ENCODE data around the gene SMIM15. TPM values are rescaled to one million over a fixed set of nuclear protein-coding genes. Genes with fewer than 3 reads are reported as not detected.

The SMIM15 gene
- total RNA-seq, 1 donor from 2014 or later = 37.3 TPM

- no peak for DNase-seq (ENCODE audit: low read depth in 2 of 2)
These were observed 1.8 kb downstream of the SMIM15 start for GRCh38 chr5:61160497-61160896.

DNA sequence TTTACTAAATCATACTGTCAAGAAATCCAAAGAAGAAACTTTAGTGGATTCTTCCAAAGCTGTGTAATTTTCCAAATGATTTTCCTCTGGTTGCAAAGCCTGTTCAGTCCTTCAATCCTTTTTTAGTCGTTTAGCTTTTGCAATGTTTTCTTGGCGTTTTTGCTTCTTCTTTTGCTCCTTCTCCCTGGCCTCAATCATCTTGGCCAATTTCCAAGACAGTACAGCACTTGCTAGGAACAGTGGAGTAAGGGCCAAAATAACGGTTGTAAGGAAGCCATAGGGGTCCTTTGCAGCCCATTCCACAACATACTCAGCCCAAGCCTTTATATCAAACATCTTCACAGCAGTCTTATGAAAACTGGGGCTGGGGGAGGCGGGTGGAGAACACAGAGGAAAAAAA lies 2.4 kb downstream of the SMIM15 start:
- no peak for DNase-seq (ENCODE audit: low read depth in 2 of 2)

DNA sequence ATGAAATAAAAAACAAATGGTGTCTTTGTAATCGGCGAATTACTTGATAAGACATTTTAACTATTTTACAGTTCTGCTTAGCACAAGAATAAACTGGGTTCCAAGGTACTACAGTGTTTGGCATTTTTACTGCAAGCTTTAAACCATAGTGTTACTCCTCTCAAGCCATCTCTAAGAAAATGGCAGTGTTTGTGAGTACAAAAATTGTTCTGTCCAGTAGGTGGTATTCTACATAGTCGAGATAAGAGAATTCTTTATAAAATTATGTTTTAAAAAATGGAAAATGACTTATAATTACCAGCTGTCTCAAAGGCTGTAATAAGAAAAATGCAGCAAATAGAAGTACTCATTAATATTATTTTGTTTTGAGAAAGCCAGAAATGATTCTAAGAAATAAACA lies 3.2 kb downstream of the SMIM15 start:
- no peak for DNase-seq (ENCODE audit: low read depth in 2 of 2)

- DNase-seq (ENCODE audit: low read depth in 2 of 2) = no peak
These were observed 10.4 kb downstream of the SMIM15 start for GRCh38 chr5:61151893-61152292.

DNA sequence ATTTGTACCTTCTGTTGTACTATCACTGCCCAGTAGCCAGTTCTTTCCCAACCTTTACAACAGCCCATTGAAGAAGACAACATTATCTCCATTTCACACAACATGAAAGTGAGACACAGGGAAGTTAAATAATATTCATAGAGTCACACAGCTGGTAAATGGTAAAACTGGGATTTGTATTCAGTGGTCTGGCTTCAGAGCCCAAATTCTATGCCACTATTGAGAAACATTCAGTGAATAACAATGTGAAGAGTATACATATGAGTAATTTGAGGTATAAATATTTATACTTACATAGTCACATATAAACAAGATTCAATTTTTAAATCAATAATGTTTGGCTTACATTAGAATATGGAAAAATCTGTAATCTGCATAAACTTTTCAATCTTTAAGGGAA lies 13.8 kb downstream of the SMIM15 start:
- no peak for DNase-seq (ENCODE audit: low read depth in 2 of 2)

DNA sequence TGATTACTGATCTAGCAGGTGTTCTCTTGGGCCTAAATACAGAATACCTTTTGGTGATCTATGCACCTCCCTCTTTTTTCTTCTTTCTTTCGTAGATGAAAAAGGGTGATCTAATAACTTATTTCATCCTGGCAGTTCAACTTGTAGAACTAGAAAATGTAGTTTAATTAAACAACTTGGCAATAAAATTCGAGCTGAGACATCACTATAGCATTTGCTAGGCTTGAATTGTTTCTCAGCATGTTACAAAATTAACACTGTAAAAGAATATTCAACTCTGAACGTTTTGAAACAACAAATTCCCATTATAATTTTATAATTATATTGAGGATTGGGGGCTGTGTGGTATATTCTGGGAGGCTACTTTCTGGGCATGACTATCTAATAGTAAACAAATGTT lies 19.5 kb downstream of the SMIM15 start:
- DNase-seq (ENCODE audit: low read depth in 2 of 2) = no peak

DNA sequence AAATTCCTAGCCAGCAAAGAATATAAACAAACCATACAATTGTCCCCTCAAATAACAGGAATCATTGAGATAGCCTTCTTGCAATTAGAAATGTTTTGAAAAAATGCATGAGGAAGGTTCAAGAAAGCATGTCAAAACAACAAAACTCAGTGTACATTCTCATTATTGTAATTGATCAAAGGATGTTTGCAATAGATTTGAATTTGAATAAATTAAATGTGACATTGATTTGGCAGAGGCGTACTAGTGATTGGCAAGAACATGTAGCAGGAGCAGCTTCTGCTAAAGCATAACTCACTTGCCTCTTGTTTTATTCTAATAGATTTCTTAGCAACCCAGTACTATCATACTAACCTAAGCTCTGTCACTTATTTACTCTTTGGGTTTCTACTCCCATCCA lies 19.9 kb downstream of the SMIM15 start:
- no peak for DNase-seq (ENCODE audit: low read depth in 2 of 2)

GRCh38 chr5:61141801-61142200 lies 20.5 kb downstream of the SMIM15 start:
- DNase-seq (ENCODE audit: low read depth in 2 of 2) = no peak

DNA sequence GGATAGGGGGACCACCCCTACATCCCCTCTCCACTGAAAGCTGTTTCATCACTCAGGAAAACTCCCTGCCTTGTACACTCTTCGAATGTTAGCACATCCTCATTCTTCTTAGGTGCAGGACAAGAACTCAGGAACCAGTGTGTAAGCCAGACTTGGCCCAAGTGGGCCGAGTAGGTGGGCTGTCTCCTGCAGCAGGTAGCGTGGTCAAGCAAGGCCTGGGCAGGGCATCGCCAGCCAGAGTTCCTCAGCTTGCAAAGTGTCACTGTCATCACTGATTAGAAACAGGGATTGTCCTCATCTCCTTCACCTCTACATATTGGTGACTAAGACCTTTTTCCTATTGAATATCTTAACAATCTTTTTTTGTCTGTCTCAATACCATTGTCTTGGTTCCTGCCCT lies 22.3 kb downstream of the SMIM15 start:
- no peak for DNase-seq (ENCODE audit: low read depth in 2 of 2)

DNA sequence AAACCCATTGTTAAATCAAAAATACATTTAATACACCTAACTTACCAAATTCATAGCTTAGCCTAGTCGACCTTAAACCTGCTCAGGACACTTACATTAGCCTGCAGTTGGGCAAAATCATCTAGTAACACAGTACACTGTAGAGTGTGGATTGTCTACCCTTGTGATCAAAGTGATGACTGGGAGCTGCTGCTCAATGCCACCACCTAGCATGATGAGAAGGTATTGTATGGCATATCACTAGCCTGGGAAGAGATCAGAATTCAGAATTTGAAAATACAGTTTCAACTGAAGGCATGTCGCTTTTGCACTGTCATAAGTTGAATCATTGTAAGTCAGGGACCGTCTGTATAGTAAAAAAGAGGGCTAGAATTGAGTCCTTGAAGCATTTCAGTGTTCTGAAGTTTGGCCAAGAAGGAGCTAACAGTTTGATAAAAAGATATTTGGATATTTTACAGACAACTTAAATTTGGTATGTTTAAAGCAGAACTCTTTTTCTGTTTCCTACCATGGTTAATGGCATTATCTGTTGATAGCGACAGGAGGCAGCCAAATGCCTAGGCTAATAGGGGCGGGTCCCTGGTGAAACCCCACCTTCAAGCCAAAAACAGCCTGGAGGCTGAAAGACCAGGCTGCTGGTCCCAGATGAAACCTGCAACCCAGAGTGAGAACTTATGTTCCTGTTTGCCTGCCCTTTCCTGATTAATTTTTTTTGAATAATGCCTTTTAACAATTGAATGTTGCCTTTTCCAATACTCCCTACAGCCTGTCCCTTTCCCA lies 23.0 kb downstream of the SMIM15 start:
- DNase-seq (ENCODE audit: low read depth in 2 of 2) = peak in 1 of 2 donors; percentile 35

DNA sequence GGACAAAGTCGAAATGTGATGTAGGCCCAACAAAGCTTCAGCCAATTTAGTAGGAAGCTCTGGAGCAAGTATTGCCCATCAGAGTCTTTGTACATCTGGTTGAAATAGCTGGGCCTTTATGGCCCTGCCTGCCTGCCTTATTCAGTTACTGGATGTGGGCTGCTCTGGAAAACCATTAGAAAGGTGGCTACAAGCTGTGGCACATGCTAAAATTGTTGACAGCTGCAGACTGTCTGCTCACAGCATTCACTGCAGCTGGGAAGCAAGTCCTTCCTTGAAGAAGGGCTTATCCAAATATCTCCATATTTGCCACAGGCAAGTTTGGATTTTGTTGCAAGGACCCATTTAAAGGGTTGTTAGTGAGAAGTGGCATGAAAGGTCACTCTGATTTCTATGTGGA lies 24.4 kb downstream of the SMIM15 start:
- DNase-seq (ENCODE audit: low read depth in 2 of 2) = no peak

DNA sequence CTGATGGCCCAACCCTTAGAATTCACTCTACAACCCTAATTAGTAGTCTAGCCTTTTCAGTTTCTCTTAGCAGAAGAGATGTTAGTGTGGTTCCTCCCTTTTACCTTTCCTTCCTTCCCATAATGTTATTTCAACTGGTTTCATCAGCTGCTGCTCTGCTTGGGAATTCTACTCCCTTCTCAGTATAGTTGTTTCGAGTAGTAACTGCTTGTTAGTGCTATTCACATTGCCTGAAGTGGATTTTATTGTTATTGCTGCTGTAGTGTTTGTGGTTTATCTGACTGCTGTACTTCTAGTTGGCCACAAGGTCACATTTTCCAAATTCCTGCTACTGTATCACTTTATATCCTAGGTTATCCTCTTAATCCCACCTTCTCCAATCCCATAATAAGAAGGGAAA lies 29.7 kb downstream of the SMIM15 start:
- DNase-seq (ENCODE audit: low read depth in 2 of 2) = no peak

DNA sequence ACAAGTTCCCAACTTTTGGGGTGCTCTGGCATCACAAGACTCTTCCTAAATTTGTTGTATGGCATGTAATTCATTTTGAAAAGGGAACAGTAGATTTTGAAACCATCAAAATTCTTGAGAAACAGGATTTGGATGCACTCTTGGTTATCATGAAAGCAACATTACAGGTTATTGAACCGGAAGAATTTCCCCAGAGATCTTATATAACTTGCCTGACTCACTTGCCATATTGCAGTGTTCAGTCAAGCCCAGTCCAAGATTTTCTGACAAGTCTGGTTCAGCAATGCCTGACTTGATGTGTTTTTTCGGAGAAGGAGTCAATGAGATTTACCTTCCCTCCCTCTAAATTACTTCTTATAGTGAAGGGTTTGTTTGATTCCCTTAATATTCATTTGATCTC lies 32.0 kb downstream of the SMIM15 start:
- no peak for DNase-seq (ENCODE audit: low read depth in 2 of 2)

DNA sequence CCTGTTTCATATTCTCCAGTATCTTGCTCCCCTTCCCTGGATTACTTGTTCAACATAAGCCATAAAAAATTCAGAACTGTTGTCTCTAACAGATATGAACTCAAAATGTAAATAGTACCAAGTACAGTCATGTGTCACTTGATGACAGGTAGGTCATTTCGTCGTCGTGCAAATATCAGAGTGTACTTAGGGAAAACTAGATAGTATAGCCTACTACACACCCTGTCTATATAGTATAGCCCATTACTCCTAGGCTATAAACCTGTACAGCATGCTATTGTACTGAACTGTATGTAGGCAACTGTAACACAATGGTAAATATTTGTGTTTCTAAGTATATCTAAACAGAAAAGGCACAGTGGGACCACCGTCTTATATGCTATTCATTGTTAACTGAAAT lies 39.1 kb downstream of the SMIM15 start:
- DNase-seq (ENCODE audit: low read depth in 2 of 2) = no peak

DNA sequence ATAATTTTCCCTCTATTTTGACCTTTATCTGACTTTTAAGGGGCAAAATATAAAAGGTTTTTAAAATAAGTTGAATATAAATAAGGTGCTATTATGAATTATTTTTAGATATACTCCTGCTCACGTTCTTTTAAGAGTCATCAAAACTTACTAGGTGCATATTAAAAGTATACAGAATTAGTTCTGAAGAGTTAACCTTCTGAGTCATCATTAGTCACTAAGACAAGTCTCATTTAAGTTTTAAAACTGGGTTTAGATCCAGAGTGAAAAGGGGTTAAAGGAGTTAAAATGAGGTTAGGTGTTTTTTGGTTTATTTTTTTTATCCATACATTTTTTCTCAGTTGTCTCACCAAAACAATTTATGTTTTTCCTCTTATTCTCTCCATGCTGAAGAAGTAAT lies 41.7 kb downstream of the SMIM15 start:
- DNase-seq (ENCODE audit: low read depth in 2 of 2) = no peak

- DNase-seq (ENCODE audit: low read depth in 2 of 2) = no peak
These were observed 43.2 kb downstream of the SMIM15 start for GRCh38 chr5:61119066-61119465.

- no peak for DNase-seq (ENCODE audit: low read depth in 2 of 2)
These were observed 46.3 kb downstream of the SMIM15 start for GRCh38 chr5:61115968-61116367.

DNA sequence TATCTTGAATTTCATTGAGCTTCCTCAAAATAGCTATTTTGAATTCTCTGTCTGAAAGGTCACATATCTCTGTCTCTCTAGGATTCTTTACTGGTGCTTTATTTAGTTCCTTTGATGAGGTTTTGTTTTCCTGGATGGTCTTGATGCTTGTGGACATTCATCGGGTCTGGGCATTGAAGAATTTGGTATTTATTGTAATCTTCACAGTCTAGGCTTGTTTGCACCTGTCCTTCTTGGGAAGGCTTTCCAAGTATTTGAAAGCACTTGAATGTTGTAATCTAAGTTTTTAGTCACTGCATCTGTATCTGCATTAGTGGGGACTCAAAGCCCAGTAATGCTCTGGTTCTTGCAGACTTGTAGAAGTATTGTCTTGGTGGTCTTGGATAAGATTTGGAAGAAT lies 47.8 kb downstream of the SMIM15 start:
- no peak for DNase-seq (ENCODE audit: low read depth in 2 of 2)

Other genes starting within 250 kb of the SMIM15 start
- 12.0 and 12.7 TPM in 2 replicates for gene ERCC8, start 217.4 kb downstream of the SMIM15 start, total RNA-seq
- 15.7 and 17.4 TPM in 2 replicates for gene NDUFAF2, start 217.3 kb downstream of the SMIM15 start, total RNA-seq
- gene ZSWIM6, start 169.8 kb upstream of the SMIM15 start, total RNA-seq = 9.4 and 13.9 TPM in 2 replicates